ENCODE data around the gene INO80E.

- TF ChIP-seq EZH2 (IDR thresholded peaks at IDR 0.05; ENCODE audit: borderline replicate concordance, insufficient read depth, low read depth, low read length, poor library complexity, severe bottlenecking), result no peak
- no peak for TF ChIP-seq CTCF (IDR thresholded peaks at IDR 0.05)
These were observed 33.6 kb upstream of the INO80E start for GRCh38 chr16:29962344-29962994.
